ENCODE data around the gene OPRD1.

DNA sequence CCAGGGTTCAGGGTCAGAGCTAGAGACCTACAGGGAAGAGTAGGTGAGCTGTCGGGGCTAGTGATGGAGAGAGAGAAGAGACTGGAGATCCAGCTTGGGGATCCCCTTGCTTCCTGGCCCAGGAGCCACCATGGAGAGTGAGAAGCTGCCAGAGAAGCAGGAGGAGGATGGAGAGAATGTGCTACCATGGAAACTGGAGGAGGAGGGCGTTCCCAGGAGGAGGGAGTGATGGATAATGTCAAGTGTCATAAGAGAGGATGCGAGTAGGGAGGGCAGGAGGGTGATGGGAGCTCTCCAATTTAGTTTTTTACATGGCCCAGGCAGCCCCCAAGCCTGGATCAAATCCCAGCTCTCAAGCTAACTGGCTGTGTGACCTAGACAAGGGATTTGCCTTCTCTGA lies 55.9 kb downstream of the OPRD1 start:
- TF ChIP-seq TAF1 (IDR thresholded peaks at IDR 0.05; ENCODE audit: borderline replicate concordance, low read depth, low read length) (no peak), POLR2A (IDR thresholded peaks at IDR 0.05; ENCODE audit: low read depth, low read length) (no peak)
